HepG2 (cell line): Measurements from ENCODE around the gene ETF1. TPM values are rescaled to one million over a fixed set of nuclear protein-coding genes. Genes with fewer than 3 reads are reported as not detected.

ENCODE experiments used
- ATAC-seq: fragments of 200-7000 bp; cut with Tn5 transposase; 3 replicates; pipeline ENCODE4 v1.9.1; 2020; ENCODE audit warnings: mild to moderate bottlenecking, moderate library complexity
- BruUV-seq: library from RNA; stranded (reverse); fragments of 400-500 nt; replicated peaks from 2 replicates; lab custom pipeline; 2021; lab: Mats Ljungman, UMichigan
- CTCF ChIA-PET: fragments of 300-600 bp; formaldehyde crosslinking; extraction: SDS; loops from one replicate; lab custom pipeline; 2021; ENCODE audit warnings: low total read pairs, inconsistent platforms, low intra/inter-chr PET ratio; lab: Yijun Ruan, JAX
- POLR2A ChIA-PET: fragments of 350-600 bp; sonication (Branson Sonifier 250); formaldehyde crosslinking; loops from one replicate; lab custom pipeline; 2020; ENCODE audit warnings: antibody characterized with exemption, inconsistent platforms; lab: Yijun Ruan, JAX
- DNase-seq: peaks from one replicate; pipeline ENCODE4 v3.0.0-alpha.2; 2015; ENCODE audit warnings: low spot score
- FAIRE-seq: peaks from 3 replicates; lab custom pipeline; 2011; peaks lifted over from hg19 to GRCh38; lab: Jason Lieb, UNC
- H2AFZ ChIP-seq: one replicate; pipeline ENCODE4 v1.6.1; 2011; ENCODE audit warnings: low read length, inconsistent platforms
- H3K27ac ChIP-seq: fragments of 300-600 bp; 3 replicates; pipeline ENCODE4 v1.8.0; 2011; ENCODE audit warnings: mixed run types, mild to moderate bottlenecking, mixed read lengths, low read length, inconsistent platforms; ENCODE audit not compliant: insufficient read depth; ENCODE audit errors: extremely low read length
- H3K27me3 ChIP-seq, 2 experiments: fragments of 200-600 bp in 1 of 2; 2 replicates in 1 of 2; 3 replicates in 1 of 2; pipeline versions ENCODE4 v1.6.0 to v1.8.0; 2011; ENCODE audit warnings: low read length in 2 of 2, mild to moderate bottlenecking in 2 of 2, moderate library complexity in 2 of 2, inconsistent platforms in 1 of 2; ENCODE audit not compliant: insufficient read depth in 2 of 2, control insufficient read depth in 1 of 2
- H3K36me3 ChIP-seq, 2 experiments: fragments of 200-600 bp in 1 of 2; replicated peaks in 1 of 2; 2 replicates in 1 of 2; 3 replicates in 1 of 2; pipeline versions ENCODE4 v1.5.1 to v1.8.0; 2011; ENCODE audit warnings: low read length in 2 of 2, inconsistent platforms in 1 of 2; ENCODE audit not compliant: insufficient read depth in 2 of 2, control insufficient read depth in 1 of 2
- H3K4me1 ChIP-seq: 2 replicates; pipeline ENCODE4 v1.5.1; 2012; ENCODE audit warnings: low read length, inconsistent platforms; ENCODE audit not compliant: insufficient read depth
- H3K4me2 ChIP-seq: 2 replicates; pipeline ENCODE4 v1.6.0; 2011; ENCODE audit warnings: low read depth, low read length, inconsistent platforms
- H3K4me3 ChIP-seq, 3 experiments: fragments of 200-600 bp in 1 of 3; sonication (generic), shearing (Covaris generic) in 1 of 3; replicated peaks in 1 of 3; 2 replicates each; pipeline ENCODE4 v1.5.1; 2011 to 2016; ENCODE audit warnings: low read length in 3 of 3, inconsistent platforms in 2 of 3, low read depth in 2 of 3, mild to moderate bottlenecking in 2 of 3, control low read depth in 1 of 3, mixed read lengths in 1 of 3; ENCODE audit not compliant: insufficient read depth in 1 of 3
- H3K79me2 ChIP-seq: one replicate; pipeline ENCODE4 v1.6.1; 2011; ENCODE audit warnings: low read length, inconsistent platforms; ENCODE audit not compliant: insufficient read depth
- H3K9ac ChIP-seq: 2 replicates; pipeline ENCODE4 v1.6.0; 2011; ENCODE audit warnings: mild to moderate bottlenecking, low read depth, low read length, inconsistent platforms; ENCODE audit not compliant: insufficient read depth
- H3K9me3 ChIP-seq: 2 replicates; pipeline ENCODE4 v1.5.1; 2012; ENCODE audit warnings: mild to moderate bottlenecking, low read length
- H4K20me1 ChIP-seq: 2 replicates; pipeline ENCODE4 v1.6.0; 2011; ENCODE audit warnings: inconsistent platforms, mild to moderate bottlenecking, low read length, moderate library complexity; ENCODE audit not compliant: insufficient read depth
- ATF7 ChIP-seq, 2 experiments: fragments of 450-650 bp in 1 of 2; sonication (generic) in 1 of 2; formaldehyde crosslinking in 1 of 2; IDR thresholded peaks; 2 replicates each; pipeline versions ENCODE4 v1.4.0 to v1.6.1; 2016 to 2020; ENCODE audit warnings: antibody characterized with exemption in 1 of 2, mild to moderate bottlenecking in 1 of 2, missing genetic modification reagents in 1 of 2
- CENPT ChIP-seq: sonication (generic); formaldehyde crosslinking; IDR thresholded peaks from 2 replicates; pipeline ENCODE4 v1.8.0; 2022; ENCODE audit warnings: low read depth, mild to moderate bottlenecking, moderate library complexity, missing genetic modification reagents
- ETV6 ChIP-seq: sonication (generic); formaldehyde crosslinking; conservative IDR thresholded peaks from 2 replicates; pipeline ENCODE4 v1.4.0; 2020; ENCODE audit warnings: missing genetic modification reagents
- HMG20B ChIP-seq: conservative IDR thresholded peaks from 2 replicates; pipeline ENCODE4 v1.6.1; 2016; ENCODE audit warnings: missing genetic modification reagents, missing compliant biosample characterization
- KDM2A ChIP-seq: sonication (generic); formaldehyde crosslinking; IDR thresholded peaks from 2 replicates; pipeline ENCODE4 v1.4.0; 2020; ENCODE audit warnings: low read depth, missing genetic modification reagents, borderline replicate concordance
- KLF12 ChIP-seq: sonication (generic); formaldehyde crosslinking; IDR thresholded peaks from 2 replicates; pipeline ENCODE4 v1.4.0; 2020; ENCODE audit warnings: missing genetic modification reagents, borderline replicate concordance
- MIER3 ChIP-seq: IDR thresholded peaks from 2 replicates; pipeline ENCODE4 v1.6.1; 2016; ENCODE audit warnings: missing compliant biosample characterization, borderline replicate concordance
- PLRG1 ChIP-seq: fragments of 450-650 bp; conservative IDR thresholded peaks from 2 replicates; pipeline ENCODE4 v1.6.1; 2016
- RARG ChIP-seq: sonication (generic); formaldehyde crosslinking; IDR thresholded peaks from 2 replicates; pipeline ENCODE4 v1.4.0; 2020; ENCODE audit warnings: low read depth, mild to moderate bottlenecking, missing genetic modification reagents
- SETDB1 ChIP-seq: sonication (generic); formaldehyde crosslinking; IDR thresholded peaks from 2 replicates; pipeline ENCODE4 v1.5.1; 2020; ENCODE audit warnings: missing genetic modification reagents, mild to moderate bottlenecking, borderline replicate concordance
- TBX3 ChIP-seq: fragments of 450-650 bp; IDR thresholded peaks from 2 replicates; pipeline ENCODE4 v1.6.1; 2017; ENCODE audit warnings: antibody characterized with exemption, mild to moderate bottlenecking, inconsistent platforms, borderline replicate concordance
- YEATS4 ChIP-seq: sonication (generic); formaldehyde crosslinking; IDR thresholded peaks from 2 replicates; pipeline ENCODE4 v1.4.0; 2020; ENCODE audit warnings: missing genetic modification reagents, borderline replicate concordance
- ZNF136 ChIP-seq: sonication (generic); formaldehyde crosslinking; IDR thresholded peaks from 2 replicates; pipeline ENCODE4 v1.8.1; 2022; ENCODE audit warnings: low read depth, mild to moderate bottlenecking, moderate library complexity, missing genetic modification reagents
- ZNF317 ChIP-seq: sonication (generic); formaldehyde crosslinking; IDR thresholded peaks from 2 replicates; pipeline ENCODE4 v1.5.0; 2020; ENCODE audit warnings: mild to moderate bottlenecking, missing genetic modification reagents
- ZNF33B ChIP-seq: sonication (generic); formaldehyde crosslinking; IDR thresholded peaks from 2 replicates; pipeline ENCODE4 v1.5.1; 2020; ENCODE audit warnings: mild to moderate bottlenecking, missing genetic modification reagents
- ZNF629 ChIP-seq: sonication (generic); formaldehyde crosslinking; conservative IDR thresholded peaks from 2 replicates; pipeline ENCODE4 v1.5.0; 2020; ENCODE audit warnings: missing genetic modification reagents
- ZSCAN29 ChIP-seq: sonication (generic); formaldehyde crosslinking; conservative IDR thresholded peaks from 2 replicates; pipeline ENCODE4 v1.4.0; 2020; ENCODE audit warnings: mild to moderate bottlenecking, missing genetic modification reagents
- WGBS: methylation state at CpG from one replicate; pipeline ENCODE4 v1.1.6; 2017; ENCODE audit warnings: low lambda C conversion rate; 5-methylcytosine and 5-hydroxymethylcytosine counted together
- in situ Hi-C: cut with HindIII; loops from 2 replicates; pipeline ENCODE4 v1.10.0; 2017; ENCODE audit warnings: low pct_unique_long_range_greater_than_20kb; ENCODE audit not compliant: extremely low pct_ligation_motif_present
- intact Hi-C: fragments of 100-400 bp; cut with micrococcal nuclease; formaldehyde crosslinking; loops from one replicate; pipeline ENCODE4 v1.10.0; 2022; ENCODE audit not compliant: unreplicated experiment
- polyA plus RNA-seq, 8 experiments: library from polyadenylated mRNA; depleted of rRNA in 3 of 8; stranded (reverse) in 7 of 8; unstranded in 1 of 8; fragments of >200 nt; fragmentation: Illumina TruSeq in 4 of 8; extraction: Trizol in 4 of 8; gene quantifications; 2 replicates each; pipeline versions ENCODE4 v1.2.1 to v1.2.3, GENCODE V29; 2011 to 2016; ENCODE audit warnings: low read depth in 4 of 8, missing spikeins in 1 of 8, mixed read lengths in 1 of 8; ENCODE audit not compliant: insufficient read depth in 1 of 8
- total RNA-seq, 5 experiments: library from RNA; depleted of rRNA; stranded (reverse); fragments of >200 nt; fragmentation: Illumina TruSeq; extraction: Trizol; gene quantifications; 2 replicates each; pipeline ENCODE4 v1.2.3, GENCODE V29; 2016; ENCODE audit warnings: low read depth in 1 of 5
- TF ChIP-seq, protein P1 (sequence below): IDR thresholded peaks from 2 replicates; pipeline ENCODE4 v1.6.1; 2018; ENCODE audit warnings: missing genetic modification reagents, mild to moderate bottlenecking, missing compliant biosample characterization
- TF ChIP-seq, protein P2 (sequence below): sonication (generic); formaldehyde crosslinking; IDR thresholded peaks from 2 replicates; pipeline ENCODE4 v1.8.0; 2023; ENCODE audit warnings: mild to moderate bottlenecking, missing genetic modification reagents

The ETF1 gene
- total and polyA plus RNA-seq, 2 of the 13 experiments (the other 11 are each of a cell fraction or from before 2014, with no cell fraction given), result 52.1 to 184 TPM

DNA sequence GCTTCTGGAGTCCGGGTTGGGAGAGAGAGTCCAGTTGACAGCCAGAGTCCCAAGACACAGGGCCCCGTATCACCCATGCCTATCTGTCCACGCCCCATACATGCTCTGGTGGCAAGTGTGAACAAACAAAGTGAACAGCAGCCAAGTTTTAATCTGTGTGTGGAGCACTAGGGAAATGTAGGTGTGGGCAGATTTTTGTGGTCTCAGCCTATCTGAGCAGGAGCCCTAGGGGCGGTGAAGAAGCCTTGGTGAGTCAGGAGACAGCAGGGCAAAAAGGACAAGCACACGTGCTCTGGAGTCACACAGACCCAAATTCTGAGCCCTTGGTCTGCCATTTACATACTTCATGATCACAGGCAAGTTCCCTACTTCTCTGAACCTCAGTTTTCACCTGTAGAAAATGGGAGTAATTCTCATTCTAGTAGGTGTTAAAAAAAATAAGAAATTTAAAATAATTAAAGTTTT lies 54.5 kb downstream of the ETF1 start:
- no peak for FAIRE-seq
- intact Hi-C loops (no loop called here), in situ Hi-C loops (no loop called here)
- no peak for ATAC-seq
- no peak overlapping the region for H2AFZ ChIP-seq
- H3K4me1 ChIP-seq, result peaks cover 40% of the 10 kb centered on the region
- H3K36me3 ChIP-seq, result no peaks in the 10 kb centered on the region
- ChIA-PET CTCF (no interaction called here), POLR2A (no interaction called here)
- H3K27me3 ChIP-seq, result peaks cover 5 to 35% of the 10 kb centered on the region in 2 experiments
- H3K9ac ChIP-seq, result no peak overlapping the region
- H3K79me2 ChIP-seq, result no peaks in the 10 kb centered on the region
- H3K27ac ChIP-seq, result no peak overlapping the region
- H3K9me3 ChIP-seq, result no peaks in the 10 kb centered on the region
- H3K4me2 ChIP-seq, result no peak overlapping the region; the same call in 1 of the 2 replicates
- no peaks in the 10 kb centered on the region for H4K20me1 ChIP-seq
- 0% methylated on average over 2 of the region's 5 CpGs for WGBS
- no peak overlapping the region for H3K4me3 ChIP-seq
- DNase-seq, result no peak
- no TSS peak for BruUV-seq
- TF ChIP-seq ZNF629 (CRISPR knock-in tag) (peak; percentile 44; the same call in 1 of the 2 replicates), PLRG1 (no peak), HMG20B (CRISPR knock-in tag) (no peak), RARG (CRISPR knock-in tag) (no peak)

DNA sequence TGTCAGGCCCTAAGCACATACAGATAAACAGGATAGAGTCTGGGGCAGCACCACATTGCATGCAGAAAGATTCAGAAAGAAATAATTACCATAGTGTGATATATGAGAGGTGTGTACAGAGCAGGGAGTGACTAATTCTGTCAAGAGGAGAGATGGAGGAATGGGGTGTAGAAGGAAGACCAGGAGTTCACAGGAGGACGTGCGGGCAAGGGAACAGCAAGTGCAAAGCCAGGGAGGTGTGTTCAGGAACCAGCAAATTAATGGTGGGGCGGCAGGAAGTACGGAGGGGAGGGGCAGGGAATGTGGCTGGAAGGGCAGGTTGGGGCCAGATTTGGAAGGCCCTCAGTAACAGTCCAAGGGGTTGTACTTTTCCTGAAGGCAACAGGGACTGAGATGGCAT lies 60.4 kb downstream of the ETF1 start:
- DNase-seq (no peak), FAIRE-seq (no peak), ATAC-seq (peak; percentile 41)
- 37% methylated on average over 4 of the region's 4 CpGs for WGBS
- peaks cover 1 to 2% of the 10 kb centered on the region in 2 experiments; a peak in 2 of 5 replicates for H3K27me3 ChIP-seq
- POLR2A ChIA-PET, result interaction anchor here (1.0 kb wide), 1 partner anchor 32 kb away, joined by 3 read pairs; no protein-coding TSS in a partner anchor
- no peaks in the 10 kb centered on the region for H3K79me2 ChIP-seq
- no peak overlapping the region for H3K4me2 ChIP-seq
- no peak overlapping the region for H3K9ac ChIP-seq
- H3K4me3 ChIP-seq, result no peak overlapping the region
- no TSS peak for BruUV-seq
- H3K36me3 ChIP-seq, result no peaks in the 10 kb centered on the region
- no peaks in the 10 kb centered on the region for H3K9me3 ChIP-seq
- H3K27ac ChIP-seq, result no peak overlapping the region
- intact Hi-C loops (no loop called here), in situ Hi-C loops (no loop called here)
- H2AFZ ChIP-seq, result no peak overlapping the region
- CTCF ChIA-PET, result no interaction called here
- no peaks in the 10 kb centered on the region for H3K4me1 ChIP-seq
- no peaks in the 10 kb centered on the region for H4K20me1 ChIP-seq
- TF ChIP-seq ZNF136 (CRISPR knock-in tag), result no peak
- no peak for TF ChIP-seq YEATS4 (CRISPR knock-in tag)
- TF ChIP-seq ZNF33B (CRISPR knock-in tag), result no peak
- TF ChIP-seq CENPT (CRISPR knock-in tag), result no peak
- no peak for TF ChIP-seq KLF12 (CRISPR knock-in tag)
- TF ChIP-seq, protein P1, sequence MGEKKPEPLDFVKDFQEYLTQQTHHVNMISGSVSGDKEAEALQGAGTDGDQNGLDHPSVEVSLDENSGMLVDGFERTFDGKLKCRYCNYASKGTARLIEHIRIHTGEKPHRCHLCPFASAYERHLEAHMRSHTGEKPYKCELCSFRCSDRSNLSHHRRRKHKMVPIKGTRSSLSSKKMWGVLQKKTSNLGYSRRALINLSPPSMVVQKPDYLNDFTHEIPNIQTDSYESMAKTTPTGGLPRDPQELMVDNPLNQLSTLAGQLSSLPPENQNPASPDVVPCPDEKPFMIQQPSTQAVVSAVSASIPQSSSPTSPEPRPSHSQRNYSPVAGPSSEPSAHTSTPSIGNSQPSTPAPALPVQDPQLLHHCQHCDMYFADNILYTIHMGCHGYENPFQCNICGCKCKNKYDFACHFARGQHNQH (CRISPR knock-in tag), result no peak
- TF ChIP-seq ZNF317 (CRISPR knock-in tag), result no peak
- no peak for TF ChIP-seq ATF7 (IDR thresholded peaks at IDR 0.05)
- TF ChIP-seq ATF7 (CRISPR knock-in tag; IDR thresholded peaks at IDR 0.05), result no peak
- no peak for TF ChIP-seq ZSCAN29 (CRISPR knock-in tag)
- no peak for TF ChIP-seq KDM2A (CRISPR knock-in tag)
- TF ChIP-seq TBX3, result no peak
- TF ChIP-seq, protein P2, sequence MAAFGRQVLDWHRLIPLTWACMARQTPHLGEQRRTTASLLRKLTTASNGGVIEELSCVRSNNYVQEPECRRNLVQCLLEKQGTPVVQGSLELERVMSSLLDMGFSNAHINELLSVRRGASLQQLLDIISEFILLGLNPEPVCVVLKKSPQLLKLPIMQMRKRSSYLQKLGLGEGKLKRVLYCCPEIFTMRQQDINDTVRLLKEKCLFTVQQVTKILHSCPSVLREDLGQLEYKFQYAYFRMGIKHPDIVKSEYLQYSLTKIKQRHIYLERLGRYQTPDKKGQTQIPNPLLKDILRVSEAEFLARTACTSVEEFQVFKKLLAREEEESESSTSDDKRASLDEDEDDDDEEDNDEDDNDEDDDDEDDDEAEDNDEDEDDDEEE (CRISPR knock-in tag), result no peak
- no peak for TF ChIP-seq MIER3 (CRISPR knock-in tag)
- TF ChIP-seq SETDB1, result no peak
- no peak for TF ChIP-seq ETV6 (CRISPR knock-in tag)
